IMR-90 (cell line): ENCODE data around the gene CPED1. TPM values are rescaled to one million over a fixed set of nuclear protein-coding genes. Genes with fewer than 3 reads are reported as not detected.

Experiments used
- ATAC-seq: fragments of 200-7000 bp; cut with Tn5 transposase; 2 replicates; pipeline ENCODE4 v1.9.1; 2020; ENCODE audit warnings: low read depth, mild to moderate bottlenecking, moderate library complexity
- BruUV-seq: library from RNA; stranded (reverse); fragments of 400-500 nt; replicated peaks from 2 replicates; lab custom pipeline; 2021; lab: Mats Ljungman, UMichigan
- CTCF ChIA-PET: fragments of 300-600 bp; formaldehyde crosslinking; extraction: SDS; loops from one replicate; lab custom pipeline; 2021; ENCODE audit warnings: antibody characterized with exemption; lab: Yijun Ruan, JAX
- POLR2A ChIA-PET: fragments of 300-600 bp; sonication (Branson Sonifier 250); formaldehyde crosslinking; loops from one replicate; lab custom pipeline; 2022; ENCODE audit warnings: antibody characterized with exemption; ENCODE audit not compliant: unreplicated experiment; lab: Charles Lee
- DNase-seq: peaks from one replicate; pipeline ENCODE4 v3.0.0; 2013
- H2AFZ ChIP-seq: replicated peaks from 2 replicates; pipeline ENCODE3; 2013; ENCODE audit warnings: low read length, mild to moderate bottlenecking; ENCODE audit not compliant: poor library complexity
- H2AK5ac ChIP-seq: 2 replicates; pipeline ENCODE4 v1.6.1; 2013; ENCODE audit warnings: low read depth, low read length, inconsistent platforms
- H2AK9ac ChIP-seq: replicated peaks from 2 replicates; pipeline ENCODE3; 2013; ENCODE audit warnings: mild to moderate bottlenecking, low read depth, low read length, moderate library complexity; ENCODE audit not compliant: poor library complexity
- H2BK120ac ChIP-seq: 2 replicates; pipeline ENCODE4 v1.6.1; 2013; ENCODE audit warnings: low read depth, low read length, inconsistent platforms
- H2BK15ac ChIP-seq: 3 replicates; pipeline ENCODE4 v1.6.1; 2013; ENCODE audit warnings: low read depth, low read length, inconsistent platforms
- H2BK20ac ChIP-seq: 2 replicates; pipeline ENCODE4 v1.6.1; 2013; ENCODE audit warnings: low read depth, mild to moderate bottlenecking, inconsistent platforms, low read length, moderate library complexity
- H2BK5ac ChIP-seq: 2 replicates; pipeline ENCODE4 v1.6.1; 2013; ENCODE audit warnings: mild to moderate bottlenecking, low read depth, low read length, inconsistent platforms; ENCODE audit not compliant: poor library complexity, severe bottlenecking
- H3K14ac ChIP-seq: replicated peaks from 2 replicates; pipeline ENCODE4 v1.6.1; 2013; ENCODE audit warnings: low read depth, low read length, inconsistent platforms
- H3K18ac ChIP-seq: 2 replicates; pipeline ENCODE4 v1.6.1; 2013; ENCODE audit warnings: low read depth, low read length, control low read depth
- H3K23ac ChIP-seq: 2 replicates; pipeline ENCODE4 v1.6.1; 2013; ENCODE audit warnings: low read depth, low read length, inconsistent platforms
- H3K27ac ChIP-seq: 2 replicates; pipeline ENCODE4 v1.5.1; 2013; ENCODE audit warnings: mild to moderate bottlenecking, control low read depth, low read length; ENCODE audit not compliant: insufficient read depth
- H3K27me3 ChIP-seq: 2 replicates; pipeline ENCODE4 v1.6.1; 2013; ENCODE audit warnings: low read length; ENCODE audit not compliant: control insufficient read depth, insufficient read depth
- H3K36me3 ChIP-seq: 2 replicates; pipeline ENCODE4 v1.6.1; 2013; ENCODE audit warnings: low read length, mixed read lengths; ENCODE audit not compliant: control insufficient read depth, insufficient read depth
- H3K4ac ChIP-seq: 2 replicates; pipeline ENCODE4 v1.6.1; 2013; ENCODE audit warnings: low read depth, low read length, inconsistent platforms
- H3K4me1 ChIP-seq: 2 replicates; pipeline ENCODE4 v1.6.1; 2013; ENCODE audit warnings: low read length, mixed read lengths; ENCODE audit not compliant: control insufficient read depth, insufficient read depth
- H3K4me2 ChIP-seq: 2 replicates; pipeline ENCODE4 v1.6.1; 2013; ENCODE audit warnings: low read depth, mild to moderate bottlenecking, control low read depth, low read length, moderate library complexity
- H3K4me3 ChIP-seq: 2 replicates; pipeline ENCODE4 v1.5.1; 2013; ENCODE audit warnings: low read depth, mild to moderate bottlenecking, control low read depth, low read length, moderate library complexity; ENCODE audit not compliant: insufficient read depth
- H3K56ac ChIP-seq: 2 replicates; pipeline ENCODE4 v1.6.1; 2013; ENCODE audit warnings: low read length, inconsistent platforms; ENCODE audit not compliant: insufficient read depth; ENCODE audit errors: extremely low read depth
- H3K79me1 ChIP-seq, 2 experiments: 2 replicates each; pipeline ENCODE4 v1.6.1; 2013; ENCODE audit warnings: low read length in 2 of 2, inconsistent platforms in 1 of 2, low read depth in 1 of 2
- H3K9ac ChIP-seq: 2 replicates; pipeline ENCODE4 v1.6.1; 2013; ENCODE audit warnings: low read depth, low read length, control low read depth
- H3K9me1 ChIP-seq: 2 replicates; pipeline ENCODE4 v1.6.1; 2013; ENCODE audit warnings: low read length, inconsistent platforms; ENCODE audit not compliant: insufficient read depth
- H3K9me3 ChIP-seq: 2 replicates; pipeline ENCODE4 v1.6.1; 2013; ENCODE audit warnings: low read length; ENCODE audit not compliant: control insufficient read depth, insufficient read depth
- H4K20me1 ChIP-seq: 2 replicates; pipeline ENCODE4 v1.6.1; 2013; ENCODE audit warnings: low read length, inconsistent platforms; ENCODE audit not compliant: insufficient read depth
- H4K5ac ChIP-seq: 2 replicates; pipeline ENCODE4 v1.6.1; 2013; ENCODE audit warnings: mild to moderate bottlenecking, low read depth, low read length, control low read depth
- H4K8ac ChIP-seq, 2 experiments: 2 replicates each; pipeline ENCODE4 v1.6.1; 2013; ENCODE audit warnings: low read depth in 2 of 2, low read length in 2 of 2, control low read depth in 1 of 2, inconsistent platforms in 1 of 2
- H4K91ac ChIP-seq: 2 replicates; pipeline ENCODE4 v1.6.1; 2013; ENCODE audit warnings: low read depth, low read length, inconsistent platforms; ENCODE audit not compliant: insufficient read depth
- BHLHE40 ChIP-seq: fragments of 150-350 bp; IDR thresholded peaks from 2 replicates; pipeline ENCODE4 v1.6.1; 2016; ENCODE audit warnings: mild to moderate bottlenecking, low read depth, low read length
- CEBPB ChIP-seq: IDR thresholded peaks from 2 replicates; pipeline ENCODE4 v1.6.1; 2012; ENCODE audit warnings: low read depth, low read length, improper control_type of control experiment
- CHD1 ChIP-seq: IDR thresholded peaks from 2 replicates; pipeline ENCODE4 v1.6.1; 2012; ENCODE audit warnings: low read depth, low read length, improper control_type of control experiment
- CTCF ChIP-seq: conservative IDR thresholded peaks from 2 replicates; pipeline ENCODE4 v1.5.1; 2012; ENCODE audit warnings: mild to moderate bottlenecking, low read depth, low read length, improper control_type of control experiment
- ELK1 ChIP-seq: fragments of 150-350 bp; IDR thresholded peaks from 2 replicates; pipeline ENCODE4 v1.6.1; 2016; ENCODE audit warnings: low read depth, mild to moderate bottlenecking, low read length, moderate library complexity, borderline replicate concordance
- FOS ChIP-seq: fragments of 150-350 bp; IDR thresholded peaks from 2 replicates; pipeline ENCODE4 v1.6.1; 2016; ENCODE audit warnings: low read depth, low read length
- MAFK ChIP-seq: IDR thresholded peaks from 2 replicates; pipeline ENCODE4 v1.6.1; 2012; ENCODE audit warnings: low read depth, low read length, improper control_type of control experiment
- MAZ ChIP-seq: IDR thresholded peaks from 2 replicates; pipeline ENCODE4 v1.6.1; 2012; ENCODE audit warnings: low read depth, mild to moderate bottlenecking, low read length, improper control_type of control experiment, moderate library complexity, borderline replicate concordance
- MXI1 ChIP-seq: IDR thresholded peaks from 2 replicates; pipeline ENCODE4 v1.6.1; 2012; ENCODE audit warnings: low read depth, mild to moderate bottlenecking, low read length, moderate library complexity, borderline replicate concordance
- NFE2L2 ChIP-seq: fragments of 150-350 bp; IDR thresholded peaks from 2 replicates; pipeline ENCODE4 v1.6.1; 2016; ENCODE audit warnings: low read depth, mild to moderate bottlenecking, low read length
- POLR2A ChIP-seq: IDR thresholded peaks from 2 replicates; pipeline ENCODE4 v1.6.1; 2012; ENCODE audit warnings: mild to moderate bottlenecking, low read depth, low read length
- RAD21 ChIP-seq: IDR thresholded peaks from 2 replicates; pipeline ENCODE4 v1.6.1; 2012; ENCODE audit warnings: low read length, improper control_type of control experiment
- RCOR1 ChIP-seq: IDR thresholded peaks from 2 replicates; pipeline ENCODE4 v1.6.1; 2012; ENCODE audit warnings: mild to moderate bottlenecking, low read length, improper control_type of control experiment; ENCODE audit not compliant: insufficient replicate concordance
- RFX5 ChIP-seq: IDR thresholded peaks from 2 replicates; pipeline ENCODE4 v1.8.0; 2012; ENCODE audit warnings: low read depth, mild to moderate bottlenecking, low read length, moderate library complexity
- SMC3 ChIP-seq: fragments of 150-350 bp; IDR thresholded peaks from 2 replicates; pipeline ENCODE4 v1.6.1; 2016; ENCODE audit warnings: low read depth, mild to moderate bottlenecking, antibody characterized with exemption, low read length, moderate library complexity
- USF2 ChIP-seq: fragments of 150-350 bp; IDR thresholded peaks from 2 replicates; pipeline ENCODE4 v1.6.1; 2017; ENCODE audit warnings: mild to moderate bottlenecking, antibody characterized with exemption, low read length, low read depth
- WGBS, 2 experiments: methylation state at CpG; one replicate each; pipeline versions ENCODE4 v1.1.5 to v1.1.7; 2013; ENCODE audit warnings: missing lambda C conversion rate in 2 of 2; ENCODE audit not compliant: insufficient read length in 1 of 2; ENCODE audit errors: extremely low coverage in 2 of 2; 5-methylcytosine and 5-hydroxymethylcytosine counted together
- dilution Hi-C: fragments of 300-500 bp; cut with HindIII; formaldehyde crosslinking; loops from one replicate; pipeline ENCODE4 v1.14.3; 2018; ENCODE audit warnings: low sequenced_read_pairs; ENCODE audit not compliant: unreplicated experiment
- in situ Hi-C: fragments of 300-500 bp; cut with MboI; formaldehyde crosslinking; loops from 3 replicates; pipeline ENCODE4 v1.14.3; 2019; ENCODE audit warnings: low sequenced_read_pairs, inconsistent platforms, mixed read lengths
- intact Hi-C: fragments of 100-400 bp; cut with micrococcal nuclease; formaldehyde crosslinking; loops from 2 replicates; pipeline ENCODE4 v1.10.0; 2022
- polyA plus RNA-seq, 3 experiments: library from polyadenylated mRNA; depleted of rRNA; stranded (reverse); fragments of >200 nt; gene quantifications; 2 replicates each; pipeline ENCODE4 v1.2.3, GENCODE V29; 2012; ENCODE audit warnings: low replicate concordance in 1 of 3
- total RNA-seq: library from RNA; depleted of rRNA; stranded (reverse); fragments of >200 nt; gene quantifications from 2 replicates; pipeline ENCODE4 v1.2.3, GENCODE V29; 2012

CPED1 gene
- total and polyA plus RNA-seq, 2 of the 4 experiments (the other 2 are of a cell fraction): 31.2 to 96.8 TPM

DNA sequence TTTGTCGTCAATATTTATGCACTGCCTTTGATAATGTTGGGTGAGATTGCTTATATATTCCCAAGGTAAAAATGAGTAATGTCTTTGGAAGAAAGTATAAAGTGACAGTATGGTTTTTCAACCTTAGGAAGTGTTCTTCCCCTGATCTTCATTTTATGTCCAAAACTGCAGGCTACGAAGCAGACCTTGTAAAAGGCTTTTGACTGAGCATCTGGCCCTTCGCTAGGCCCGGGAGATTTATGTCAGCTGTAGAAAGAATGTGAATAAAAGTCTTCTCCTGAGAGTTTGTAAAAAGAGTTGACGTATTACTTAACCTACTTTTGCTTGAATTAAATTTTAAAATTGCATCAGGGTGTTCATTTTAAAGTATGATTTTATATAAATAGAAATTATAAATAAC lies 116.8 kb downstream of the CPED1 start:
- Histone ChIP-seq H3K4me3 (no peak overlapping the region), H3K4ac (no peak overlapping the region), H3K18ac (no peak overlapping the region), H3K27ac (no peak overlapping the region), H2BK120ac (no peak overlapping the region), H3K9me1 (no peaks in the 10 kb centered on the region), H3K9me3 (no peaks in the 10 kb centered on the region), H3K14ac (no peak overlapping the region), H3K4me1 (peaks cover 4% of the 10 kb centered on the region), H4K8ac (no peak overlapping the region), H3K4me2 (no peak overlapping the region), H2AFZ (no peak overlapping the region), H3K79me1 (peaks cover under 1 to 14% of the 10 kb centered on the region in 2 experiments; a peak in 2 of 4 replicates), H2AK9ac (no peak overlapping the region), H3K27me3 (no peaks in the 10 kb centered on the region), H3K9ac (no peak overlapping the region), H3K56ac (no peak overlapping the region), H3K36me3 (peaks cover 5% of the 10 kb centered on the region), H4K91ac (no peak overlapping the region), H2BK5ac (peak overlapping the region; percentile 10), H2BK15ac (no peak overlapping the region), H2AK5ac (no peak overlapping the region), H4K20me1 (no peaks in the 10 kb centered on the region), H2BK20ac (no peak overlapping the region), H3K23ac (no peak overlapping the region), H4K5ac (no peak overlapping the region)
- in situ Hi-C loops (no loop called here), intact Hi-C loops (loop anchor here (5.0 kb wide), 1 partner anchor 313 kb away; no protein-coding TSS in a partner anchor), dilution Hi-C loops (no loop called here)
- no peak for DNase-seq
- no peak for ATAC-seq
- CTCF ChIA-PET: interaction anchor here (1.3 kb wide), 1 partner anchor 118 kb away, joined by 4 read pairs; no protein-coding TSS in a partner anchor
- no peak for TF ChIP-seq CHD1
- no peak for TF ChIP-seq CEBPB
- TF ChIP-seq RFX5: no peak
- TF ChIP-seq FOS: no peak
- TF ChIP-seq RCOR1: no peak
- no peak for TF ChIP-seq BHLHE40
- no peak for TF ChIP-seq NFE2L2
- no peak for TF ChIP-seq POLR2A
- TF ChIP-seq MAZ: no peak
- TF ChIP-seq USF2: no peak
- TF ChIP-seq MXI1: no peak
- TF ChIP-seq SMC3: no peak
- TF ChIP-seq MAFK: no peak
- no peak for TF ChIP-seq ELK1
- TF ChIP-seq CTCF: no peak
- TF ChIP-seq RAD21: no peak
- POLR2A ChIA-PET: no interaction called here
- no TSS peak for BruUV-seq
- WGBS, 2 experiments: no CpG with 5 or more reads among the region's 5 CpGs
